A549 (cell line): Measurements from ENCODE around the gene CTU2.
A peak's percentile ranks its signal among the peaks of the same experiment; 100 is the strongest.

Source experiments
- BCL3 ChIP-seq: fragments of >200 bp; sonication (Bioruptor Twin); formaldehyde crosslinking; IDR thresholded peaks from 3 replicates; pipeline ENCODE4 v1.6.1; 2016
- CBX8 ChIP-seq: fragments of 200-600 bp; sonication (generic); IDR thresholded peaks from 2 replicates; pipeline ENCODE4 v1.6.1; 2016
- CTCF ChIP-seq: fragments of >200 bp; sonication (Bioruptor Twin); formaldehyde crosslinking; IDR thresholded peaks from 3 replicates; pipeline ENCODE4 v1.5.1; 2016
- EHF ChIP-seq: fragments of 250-450 bp; sonication (Bioruptor Pico); IDR thresholded peaks from 2 replicates; pipeline ENCODE4 v1.5.0; 2020; ENCODE audit warnings: mild to moderate bottlenecking
- EP300 ChIP-seq, 2 experiments: fragments of >200 bp; sonication (Bioruptor Twin); formaldehyde crosslinking; IDR thresholded peaks; 2 replicates in 1 of 2; 3 replicates in 1 of 2; pipeline ENCODE4 v1.6.1; 2016 to 2017
- JUN ChIP-seq, 2 experiments: fragments of >200 bp; sonication (Bioruptor Twin); formaldehyde crosslinking; IDR thresholded peaks; 2 replicates in 1 of 2; 3 replicates in 1 of 2; pipeline ENCODE4 v1.6.1; 2016 to 2017
- MAFK ChIP-seq: fragments of 450-650 bp; IDR thresholded peaks from 2 replicates; pipeline ENCODE4 v1.6.1; 2014; ENCODE audit not compliant: partially characterized antibody
- MAX ChIP-seq: IDR thresholded peaks from 2 replicates; pipeline ENCODE4 v1.6.1; 2012
- POLR2A ChIP-seq: IDR thresholded peaks from 2 replicates; pipeline ENCODE4 v1.6.1; 2012; ENCODE audit warnings: mild to moderate bottlenecking, low read length
- RCOR1 ChIP-seq: fragments of 150-350 bp; IDR thresholded peaks from 2 replicates; pipeline ENCODE4 v1.6.1; 2014; ENCODE audit warnings: antibody characterized with exemption, low read length, low read depth
- RFX5 ChIP-seq: fragments of 450-650 bp; IDR thresholded peaks from 2 replicates; pipeline ENCODE4 v1.7.1; 2014; ENCODE audit warnings: antibody characterized with exemption, mild to moderate bottlenecking, moderate library complexity
- SMC3 ChIP-seq: fragments of >200 bp; sonication (Bioruptor Twin); formaldehyde crosslinking; IDR thresholded peaks from 3 replicates; pipeline ENCODE4 v1.6.1; 2018; ENCODE audit warnings: inconsistent platforms
- SREBF2 ChIP-seq: fragments of 450-650 bp; IDR thresholded peaks from 2 replicates; pipeline ENCODE4 v1.6.1; 2014; ENCODE audit warnings: mild to moderate bottlenecking, moderate library complexity
- ZFP36 ChIP-seq: fragments of 450-650 bp; IDR thresholded peaks from 2 replicates; pipeline ENCODE4 v1.6.1; 2014; ENCODE audit warnings: borderline replicate concordance; ENCODE audit not compliant: partially characterized antibody

- TF ChIP-seq MAX (peak; percentile 11; the same call in 1 of the 2 replicates), EP300 (IDR thresholded peaks at IDR 0.05) (no peak), SMC3 (no peak), SREBF2 (no peak), BCL3 (no peak), CTCF (no peak), RFX5 (no peak), EHF (CRISPR knock-in tag) (no peak), JUN (IDR thresholded peaks at IDR 0.05) (no peak), MAFK (no peak), RCOR1 (no peak), POLR2A (no peak), CBX8 (no peak), ZFP36 (no peak)
These were observed 26.1 kb downstream of the CTU2 start for GRCh38 chr16:88732172-88732960.
